Measurements from ENCODE around the gene TUBA3D.
"Not testable (repeated sequence)": the region's sequence is repeated elsewhere in the genome, so short reads cannot be mapped to it uniquely, and the experiment has no call there.

TUBA3D gene

GRCh38 chr2:131475831-131476230 is at the start of gene TUBA3D:
Gene TUBA3D (plus strand): TSS chr2:131476119. CDS start chr2:131476200, 81 bp downstream.
- no peak for DNase-seq (ENCODE audit: extremely low spot score)
- TF ChIP-seq, protein P1, sequence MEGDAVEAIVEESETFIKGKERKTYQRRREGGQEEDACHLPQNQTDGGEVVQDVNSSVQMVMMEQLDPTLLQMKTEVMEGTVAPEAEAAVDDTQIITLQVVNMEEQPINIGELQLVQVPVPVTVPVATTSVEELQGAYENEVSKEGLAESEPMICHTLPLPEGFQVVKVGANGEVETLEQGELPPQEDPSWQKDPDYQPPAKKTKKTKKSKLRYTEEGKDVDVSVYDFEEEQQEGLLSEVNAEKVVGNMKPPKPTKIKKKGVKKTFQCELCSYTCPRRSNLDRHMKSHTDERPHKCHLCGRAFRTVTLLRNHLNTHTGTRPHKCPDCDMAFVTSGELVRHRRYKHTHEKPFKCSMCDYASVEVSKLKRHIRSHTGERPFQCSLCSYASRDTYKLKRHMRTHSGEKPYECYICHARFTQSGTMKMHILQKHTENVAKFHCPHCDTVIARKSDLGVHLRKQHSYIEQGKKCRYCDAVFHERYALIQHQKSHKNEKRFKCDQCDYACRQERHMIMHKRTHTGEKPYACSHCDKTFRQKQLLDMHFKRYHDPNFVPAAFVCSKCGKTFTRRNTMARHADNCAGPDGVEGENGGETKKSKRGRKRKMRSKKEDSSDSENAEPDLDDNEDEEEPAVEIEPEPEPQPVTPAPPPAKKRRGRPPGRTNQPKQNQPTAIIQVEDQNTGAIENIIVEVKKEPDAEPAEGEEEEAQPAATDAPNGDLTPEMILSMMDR (IDR thresholded peaks at IDR 0.05; ENCODE audit: control extremely low read depth, extremely low read depth, low read depth, missing control alignments) = no peak
- CTCF ChIA-PET = no interaction called here
- POLR2A ChIA-PET = no interaction called here

DNA sequence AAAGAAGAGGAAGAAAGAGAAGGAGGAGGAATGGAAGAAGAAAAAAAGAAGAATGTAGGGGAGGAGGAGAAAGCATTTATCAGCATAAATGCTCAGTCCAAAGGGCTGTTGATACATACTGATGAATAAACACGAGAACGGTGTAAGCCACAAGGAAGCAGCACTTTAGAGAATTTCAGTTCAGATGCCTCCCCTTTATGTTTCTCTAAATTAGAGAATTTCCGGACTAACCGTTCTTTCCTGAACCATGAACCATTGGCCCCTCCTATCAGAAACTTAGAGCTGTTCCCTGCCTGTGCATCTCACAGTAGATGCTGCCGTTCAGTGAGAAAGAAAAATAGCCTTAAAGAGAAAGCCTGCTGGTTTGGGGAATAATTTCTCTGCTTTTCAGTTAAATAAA is 49.2 kb upstream of the TUBA3D start:
- TF ChIP-seq, protein P1 (IDR thresholded peaks at IDR 0.05; ENCODE audit: control extremely low read depth, extremely low read depth, low read depth, missing control alignments) = no peak
- POLR2A ChIA-PET = no interaction called here
- no peak for DNase-seq (ENCODE audit: extremely low spot score)
- CTCF ChIA-PET = interaction anchor here (2.0 kb wide), 1 partner anchor 13 kb away, joined by 8 read pairs; no protein-coding TSS in a partner anchor

DNA sequence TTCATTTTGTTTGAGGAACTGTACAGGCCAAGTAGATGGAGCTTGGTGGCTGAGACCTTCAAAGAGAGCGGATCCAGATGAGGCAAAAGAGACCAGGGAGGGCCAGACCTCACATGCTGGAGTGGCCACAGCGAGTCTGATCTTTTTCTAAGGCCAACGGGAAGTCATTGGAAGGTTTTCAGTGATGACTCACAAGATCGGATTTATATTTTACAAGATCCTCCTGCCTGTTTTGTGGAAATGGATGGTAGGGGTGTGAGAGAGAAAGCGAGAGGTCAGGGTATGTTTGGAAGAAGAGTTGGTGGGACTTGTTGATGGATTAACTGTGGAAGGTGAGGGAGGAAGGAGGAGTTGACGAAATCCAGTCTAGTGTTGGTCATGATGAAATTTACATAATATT is 44.6 kb upstream of the TUBA3D start:
- POLR2A ChIA-PET = no interaction called here
- TF ChIP-seq, protein P1 (IDR thresholded peaks at IDR 0.05; ENCODE audit: control extremely low read depth, extremely low read depth, low read depth, missing control alignments) = no peak
- no peak for DNase-seq (ENCODE audit: extremely low spot score)
- CTCF ChIA-PET = interaction anchor here (1.1 to 2.3 kb wide), 2 partner anchors 18 to 242 kb away, joined by 3 to 6 read pairs; no protein-coding TSS in a partner anchor

GRCh38 chr2:131440742-131441468 is 35.0 kb upstream of the TUBA3D start:
- POLR2A ChIA-PET; DNase-seq (ENCODE audit: extremely low spot score); CTCF ChIA-PET: not testable (repeated sequence)

GRCh38 chr2:131444736-131445514 is 31.0 kb upstream of the TUBA3D start:
- POLR2A ChIA-PET; CTCF ChIA-PET; DNase-seq (ENCODE audit: extremely low spot score): not testable (repeated sequence)

- CTCF ChIA-PET; POLR2A ChIA-PET; DNase-seq (ENCODE audit: extremely low spot score): not testable (repeated sequence)
Measured at GRCh38 chr2:131445515-131445797, 30.5 kb upstream of the TUBA3D start.

- ChIA-PET POLR2A (no interaction called here), CTCF (no interaction called here)
- TF ChIP-seq, protein P1 (IDR thresholded peaks at IDR 0.05; ENCODE audit: control extremely low read depth, extremely low read depth, low read depth, missing control alignments) = no peak
- DNase-seq (ENCODE audit: extremely low spot score) = no peak
Measured at GRCh38 chr2:131445896-131446295, 30.0 kb upstream of the TUBA3D start.

DNA sequence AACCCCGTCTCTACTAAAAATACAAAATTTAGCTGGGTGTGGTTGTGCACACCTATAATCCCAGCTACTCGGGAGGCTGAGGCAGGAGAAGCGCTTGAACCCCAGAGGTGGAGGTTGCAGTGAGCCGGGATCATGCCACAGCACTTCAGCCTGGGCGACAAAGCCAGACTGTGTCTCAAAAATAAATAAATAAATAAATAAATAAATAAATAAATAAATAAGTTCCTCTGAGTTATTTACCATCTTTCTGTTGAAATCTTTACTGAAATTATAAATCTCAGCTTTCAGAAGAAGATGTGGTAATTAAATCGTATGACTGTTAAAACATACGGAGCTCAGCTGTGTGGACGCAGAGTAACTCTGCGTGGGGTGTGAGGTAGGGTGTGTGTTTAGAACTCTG is 27.9 kb upstream of the TUBA3D start:
- DNase-seq (ENCODE audit: extremely low spot score); CTCF ChIA-PET: not testable (repeated sequence)
- POLR2A ChIA-PET = interaction anchor here (0.6 kb wide), 1 partner anchor 508 kb away, joined by 4 read pairs; no protein-coding TSS in a partner anchor

DNA sequence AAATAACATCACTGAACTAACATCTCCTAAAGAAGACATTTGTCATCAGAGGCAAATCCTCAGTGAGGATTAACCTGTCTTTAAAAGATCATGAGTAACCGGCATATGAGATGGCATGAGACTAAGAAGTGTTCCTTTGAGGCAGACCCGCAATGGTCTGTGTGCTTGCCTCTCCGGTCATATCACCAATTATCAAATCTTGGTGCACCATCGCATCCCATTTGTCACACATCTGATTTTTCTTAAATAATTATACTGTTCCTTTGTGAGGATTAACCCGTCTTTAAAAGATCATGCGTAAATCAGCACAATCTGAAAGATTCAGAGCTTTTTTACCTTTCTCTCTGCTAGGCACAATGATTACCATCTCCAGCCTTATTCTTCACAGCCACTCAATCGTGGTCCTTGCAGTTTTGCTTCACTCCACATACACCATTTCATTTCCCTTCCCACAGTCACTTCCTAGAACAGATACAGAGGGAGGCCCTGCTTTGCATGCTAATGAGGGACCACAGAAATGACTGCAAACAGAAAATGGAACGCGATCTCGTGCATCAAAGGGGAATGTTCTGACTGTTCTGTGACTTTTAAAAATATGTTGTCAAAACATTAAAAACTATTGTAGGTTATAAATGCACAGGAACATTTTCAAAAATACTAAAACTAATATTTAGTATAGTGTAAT is 24.5 kb upstream of the TUBA3D start:
- POLR2A ChIA-PET; DNase-seq (ENCODE audit: extremely low spot score): not testable (repeated sequence)
- CTCF ChIA-PET = interaction anchor here (0.9 kb wide), 1 partner anchor 41 kb away, joined by 3 read pairs; no protein-coding TSS in a partner anchor

DNA sequence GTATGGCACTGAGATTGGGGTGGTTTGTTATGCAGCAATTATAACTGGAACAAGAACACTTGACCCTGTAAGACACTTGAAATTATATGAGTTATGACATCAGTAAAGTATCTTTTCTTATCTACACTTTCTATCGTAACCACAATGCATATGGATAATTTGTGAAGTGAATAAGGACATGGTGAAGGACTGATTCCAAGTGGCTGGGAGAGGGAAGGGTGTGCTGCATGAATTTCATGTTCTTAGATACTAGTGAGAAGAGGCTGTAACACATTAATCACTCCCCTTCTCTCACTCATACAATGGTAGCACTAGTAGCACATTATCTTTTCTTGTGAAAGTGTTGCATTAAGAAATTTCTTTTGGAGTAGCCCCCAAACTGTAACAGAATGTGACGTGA is 21.0 kb upstream of the TUBA3D start:
- POLR2A ChIA-PET; DNase-seq (ENCODE audit: extremely low spot score); CTCF ChIA-PET: not testable (repeated sequence)

GRCh38 chr2:131467722-131468121 is 8.2 kb upstream of the TUBA3D start:
- POLR2A ChIA-PET; CTCF ChIA-PET; DNase-seq (ENCODE audit: extremely low spot score): not testable (repeated sequence)

- DNase-seq (ENCODE audit: extremely low spot score); POLR2A ChIA-PET; CTCF ChIA-PET: not testable (repeated sequence)
Measured at GRCh38 chr2:131470944-131471343, 5.0 kb upstream of the TUBA3D start.

GRCh38 chr2:131471624-131472023 is 4.3 kb upstream of the TUBA3D start:
- DNase-seq (ENCODE audit: extremely low spot score); CTCF ChIA-PET; POLR2A ChIA-PET: not testable (repeated sequence)
